Measurements from ENCODE around the gene CDC42EP4. TPM values are rescaled to one million over a fixed set of nuclear protein-coding genes. Genes with fewer than 3 reads are reported as not detected.

CDC42EP4 gene
- 31.0 and 33.4 TPM in 2 replicates for total RNA-seq
- long read RNA-seq, partial matches to known transcripts, result 0 of 5 reads
- long read RNA-seq, other reads (novel, unspliced or antisense), result 5 of 5 reads

- peaks cover 37% of the 10 kb centered on the region for H3K27me3 Mint-ChIP-seq (ENCODE audit: low read depth)
- H3K36me3 Mint-ChIP-seq (ENCODE audit: low read depth), result no peaks in the 10 kb centered on the region
- H3K9me3 Mint-ChIP-seq, result no peaks in the 10 kb centered on the region
- TF ChIP-seq, protein P1, sequence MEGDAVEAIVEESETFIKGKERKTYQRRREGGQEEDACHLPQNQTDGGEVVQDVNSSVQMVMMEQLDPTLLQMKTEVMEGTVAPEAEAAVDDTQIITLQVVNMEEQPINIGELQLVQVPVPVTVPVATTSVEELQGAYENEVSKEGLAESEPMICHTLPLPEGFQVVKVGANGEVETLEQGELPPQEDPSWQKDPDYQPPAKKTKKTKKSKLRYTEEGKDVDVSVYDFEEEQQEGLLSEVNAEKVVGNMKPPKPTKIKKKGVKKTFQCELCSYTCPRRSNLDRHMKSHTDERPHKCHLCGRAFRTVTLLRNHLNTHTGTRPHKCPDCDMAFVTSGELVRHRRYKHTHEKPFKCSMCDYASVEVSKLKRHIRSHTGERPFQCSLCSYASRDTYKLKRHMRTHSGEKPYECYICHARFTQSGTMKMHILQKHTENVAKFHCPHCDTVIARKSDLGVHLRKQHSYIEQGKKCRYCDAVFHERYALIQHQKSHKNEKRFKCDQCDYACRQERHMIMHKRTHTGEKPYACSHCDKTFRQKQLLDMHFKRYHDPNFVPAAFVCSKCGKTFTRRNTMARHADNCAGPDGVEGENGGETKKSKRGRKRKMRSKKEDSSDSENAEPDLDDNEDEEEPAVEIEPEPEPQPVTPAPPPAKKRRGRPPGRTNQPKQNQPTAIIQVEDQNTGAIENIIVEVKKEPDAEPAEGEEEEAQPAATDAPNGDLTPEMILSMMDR (conservative IDR thresholded peaks at IDR 0.05), result no peak
- DNase-seq (ENCODE audit: low read depth, low spot score), result peak; percentile 92
- peak within 1 kb of the TSS; percentile 86 for H3K27ac Mint-ChIP-seq (ENCODE audit: unreplicated experiment)
- H3K4me1 Mint-ChIP-seq, result peaks cover 23% of the 10 kb centered on the region
- peak within 1 kb of the TSS; percentile 95 for H3K4me3 Mint-ChIP-seq
Measured at GRCh38 chr17:73311781-73312641, at the start of gene CDC42EP4. CDC42EP4 (minus strand) TSS chr17:73312001; CDS start chr17:73286500, 25,501 bp downstream.

- TF ChIP-seq, protein P1 (conservative IDR thresholded peaks at IDR 0.05), result no peak
- H3K36me3 Mint-ChIP-seq (ENCODE audit: low read depth), result no peaks in the 10 kb centered on the region
- H3K4me3 Mint-ChIP-seq, result no peak overlapping the region
- no peak overlapping the region for H3K27ac Mint-ChIP-seq (ENCODE audit: unreplicated experiment)
- peaks cover 44% of the 10 kb centered on the region for H3K4me1 Mint-ChIP-seq
- peaks cover 7% of the 10 kb centered on the region for H3K27me3 Mint-ChIP-seq (ENCODE audit: low read depth)
- DNase-seq (ENCODE audit: low read depth, low spot score), result peak; percentile 34
- H3K9me3 Mint-ChIP-seq, result no peaks in the 10 kb centered on the region
Measured at GRCh38 chr17:73360961-73361761, 49.4 kb upstream of the CDC42EP4 start.

GRCh38 chr17:73359987-73360410 lies 48.2 kb upstream of the CDC42EP4 start:
- Mint-ChIP-seq H3K4me3 (no peak overlapping the region), H3K4me1 (peaks cover 33% of the 10 kb centered on the region), H3K36me3 (ENCODE audit: low read depth) (peaks cover 4% of the 10 kb centered on the region), H3K27me3 (ENCODE audit: low read depth) (peaks cover 7% of the 10 kb centered on the region), H3K9me3 (no peaks in the 10 kb centered on the region), H3K27ac (ENCODE audit: unreplicated experiment) (peak overlapping the region; percentile 75)
- no peak for DNase-seq (ENCODE audit: low read depth, low spot score)
- TF ChIP-seq, protein P1 (conservative IDR thresholded peaks at IDR 0.05), result no peak

- no peak for DNase-seq (ENCODE audit: low read depth, low spot score)
- Mint-ChIP-seq H3K36me3 (ENCODE audit: low read depth) (peaks cover 7% of the 10 kb centered on the region), H3K4me1 (peaks cover 30% of the 10 kb centered on the region), H3K27me3 (ENCODE audit: low read depth) (peaks cover 7% of the 10 kb centered on the region), H3K9me3 (no peaks in the 10 kb centered on the region), H3K27ac (ENCODE audit: unreplicated experiment) (no peak overlapping the region), H3K4me3 (no peak overlapping the region)
- TF ChIP-seq, protein P1 (conservative IDR thresholded peaks at IDR 0.05), result no peak
Measured at GRCh38 chr17:73359352-73359751, 47.6 kb upstream of the CDC42EP4 start.

GRCh38 chr17:73358668-73359067 lies 46.9 kb upstream of the CDC42EP4 start:
- peaks cover 30% of the 10 kb centered on the region for H3K4me1 Mint-ChIP-seq
- H3K27me3 Mint-ChIP-seq (ENCODE audit: low read depth), result peaks cover 5% of the 10 kb centered on the region
- no peak overlapping the region for H3K27ac Mint-ChIP-seq (ENCODE audit: unreplicated experiment)
- H3K9me3 Mint-ChIP-seq, result no peaks in the 10 kb centered on the region
- no peak overlapping the region for H3K4me3 Mint-ChIP-seq
- TF ChIP-seq, protein P1 (conservative IDR thresholded peaks at IDR 0.05), result no peak
- H3K36me3 Mint-ChIP-seq (ENCODE audit: low read depth), result peaks cover 7% of the 10 kb centered on the region
- DNase-seq (ENCODE audit: low read depth, low spot score), result no peak
